T-helper 1 cell (primary cell): ENCODE measurements around the gene CDCA4.
"Not testable (repeated sequence)": the region's sequence is repeated elsewhere in the genome, so short reads cannot be mapped to it uniquely, and the experiment has no call there.

Experiments used
- DNase-seq, 5 donors: peaks; one replicate each; pipeline ENCODE4 v3.0.0-alpha.2; 2012 to 2020
- total RNA-seq, 4 donors: gene quantifications; one replicate each; lab custom pipeline; 2026; lab: John Stamatoyannopoulos, UW

CDCA4 gene
- total RNA-seq, result 11.9 to 24.8 (median 14.5) reads per million in 4 donors

- DNase-seq, result peak; percentile 95 to 99 (median 97)
Measured at GRCh38 chr14:105020815-105021655, at the start of gene CDCA4. CDCA4 (minus strand) TSS chr14:105021083; CDS start chr14:105011929, 9,154 bp downstream.

GRCh38 chr14:105069871-105070759 is 49.2 kb upstream of the CDCA4 start:
- peak in 1 of 5 donors; percentile 75 for DNase-seq

GRCh38 chr14:105069522-105069870 is 48.6 kb upstream of the CDCA4 start:
- no peak for DNase-seq

GRCh38 chr14:105068818-105069217 is 47.9 kb upstream of the CDCA4 start:
- no peak for DNase-seq

GRCh38 chr14:105067969-105068301 is 47.1 kb upstream of the CDCA4 start:
- no peak for DNase-seq

GRCh38 chr14:105067140-105067968 is 46.5 kb upstream of the CDCA4 start:
- peak in 4 of 5 donors; percentile 46 to 71 (median 51) for DNase-seq

- no peak for DNase-seq
Measured at GRCh38 chr14:105066240-105067071, 45.6 kb upstream of the CDCA4 start.

GRCh38 chr14:105065280-105066228 is 44.7 kb upstream of the CDCA4 start, which contains the start of gene GPR132:
GPR132 (minus strand) TSS chr14:105065430; CDS start chr14:105055420, 10,010 bp downstream.
- DNase-seq, result peak; percentile 85 to 97 (median 92)

- DNase-seq, result peak in 2 of 5 donors; percentile 28 to 42
Measured at GRCh38 chr14:105064721-105065143, 43.8 kb upstream of the CDCA4 start.

GRCh38 chr14:105064001-105064400 is 43.1 kb upstream of the CDCA4 start:
- DNase-seq, result no peak

- DNase-seq, result not testable (repeated sequence)
Measured at GRCh38 chr14:105063506-105063905, 42.6 kb upstream of the CDCA4 start.

- no peak for DNase-seq
Measured at GRCh38 chr14:105063056-105063455, 42.2 kb upstream of the CDCA4 start.

GRCh38 chr14:105062048-105062433 is 41.2 kb upstream of the CDCA4 start:
- no peak for DNase-seq

- peak in 3 of 5 donors; percentile 32 to 49 (median 32) for DNase-seq
Measured at GRCh38 chr14:105061428-105062047, 40.7 kb upstream of the CDCA4 start.

- DNase-seq, result peak in 2 of 5 donors; percentile 35 to 65
Measured at GRCh38 chr14:105060751-105061427, 40.0 kb upstream of the CDCA4 start.

- no peak for DNase-seq
Measured at GRCh38 chr14:105059925-105060565, 39.2 kb upstream of the CDCA4 start.

GRCh38 chr14:105059035-105059924 is 38.4 kb upstream of the CDCA4 start:
- DNase-seq, result peak in 3 of 5 donors; percentile 47 to 55 (median 54)
